Activated CD8-positive, alpha-beta memory T cell treated with anti-CD3 and anti-CD28 coated beads, Interleukin-2, amount 50 U/mL, for 48 hours (primary cell): Measurements from ENCODE around the gene SLC7A11.

Experiments used
- DNase-seq: peaks from one replicate; pipeline ENCODE4 v3.0.0-alpha.2; 2020

SLC7A11 gene

GRCh38 chr4:138204507-138204906, 37.6 kb downstream of the SLC7A11 start:
- DNase-seq: no peak

- no peak for DNase-seq
Observed at GRCh38 chr4:138202686-138203085, 39.5 kb downstream of the SLC7A11 start.

DNA sequence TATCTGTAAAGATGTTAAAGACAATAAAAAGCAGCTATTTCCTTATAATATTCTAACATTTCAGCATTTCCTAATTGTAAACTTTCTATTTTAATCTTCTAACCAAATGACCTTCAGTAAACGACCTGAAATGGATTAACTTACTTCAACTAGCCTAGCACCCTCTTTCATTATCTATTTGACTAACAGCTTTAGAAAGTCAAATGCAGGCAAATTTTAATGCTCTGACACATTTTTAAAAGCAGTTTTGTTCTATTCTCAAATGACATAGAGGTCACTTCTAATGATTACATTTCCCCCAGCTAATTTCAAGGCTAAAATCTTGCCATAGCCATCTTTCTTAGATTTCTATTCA, 41.9 kb downstream of the SLC7A11 start:
- DNase-seq: no peak

DNA sequence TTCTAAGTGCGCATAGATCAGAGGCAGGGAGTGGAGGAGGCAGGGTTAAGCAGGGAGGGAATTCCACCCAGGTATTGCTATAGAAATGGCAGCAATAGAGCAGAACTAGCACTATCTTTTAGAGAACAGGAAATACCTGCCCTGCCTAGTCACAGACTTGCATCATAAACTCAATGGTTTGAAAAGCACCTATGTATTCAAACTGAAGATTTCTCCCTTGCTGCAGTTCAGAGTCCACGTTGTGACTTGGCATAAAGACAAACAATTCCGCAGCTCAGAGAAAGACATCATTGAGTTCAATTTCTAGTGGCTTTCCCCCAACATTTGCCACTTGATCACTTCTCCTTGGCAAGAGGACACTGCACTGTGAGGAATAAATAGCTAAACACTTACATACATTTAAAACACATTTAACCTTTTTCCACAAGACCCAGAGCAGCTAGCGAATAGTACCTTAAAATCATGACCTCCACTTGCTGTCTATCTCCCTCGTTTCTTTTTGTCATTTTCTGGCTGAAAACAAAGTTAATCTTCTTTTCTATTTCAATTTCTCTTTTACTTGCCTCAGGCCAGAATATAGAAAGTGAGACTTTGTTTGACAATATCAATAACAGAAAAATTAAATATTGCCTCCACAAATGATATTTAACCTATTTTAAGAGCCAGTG, 42.4 kb downstream of the SLC7A11 start:
- DNase-seq: no peak

DNA sequence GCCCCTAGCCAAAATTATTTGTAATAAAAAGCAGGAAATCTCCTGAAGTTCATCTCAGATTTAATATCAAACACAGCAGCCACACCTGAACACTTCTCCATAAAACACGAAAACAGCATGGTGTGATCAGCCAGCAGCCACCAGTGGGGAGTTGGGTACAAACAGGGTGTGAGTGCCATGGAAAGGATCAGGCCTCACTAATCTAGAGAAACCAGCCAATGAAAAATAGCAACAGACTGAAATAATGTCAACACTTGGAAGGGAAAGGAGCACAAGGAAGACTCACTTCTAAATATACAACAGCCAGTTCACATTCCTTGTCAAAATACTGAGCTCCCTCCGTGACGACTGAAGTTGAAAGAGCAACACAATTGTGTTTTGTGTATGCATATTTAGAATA, 46.0 kb downstream of the SLC7A11 start:
- DNase-seq: no peak

GRCh38 chr4:138193963-138194362, 48.2 kb downstream of the SLC7A11 start:
- no peak for DNase-seq

- no peak for DNase-seq
Observed at GRCh38 chr4:138192113-138192512, 50.0 kb downstream of the SLC7A11 start.

DNA sequence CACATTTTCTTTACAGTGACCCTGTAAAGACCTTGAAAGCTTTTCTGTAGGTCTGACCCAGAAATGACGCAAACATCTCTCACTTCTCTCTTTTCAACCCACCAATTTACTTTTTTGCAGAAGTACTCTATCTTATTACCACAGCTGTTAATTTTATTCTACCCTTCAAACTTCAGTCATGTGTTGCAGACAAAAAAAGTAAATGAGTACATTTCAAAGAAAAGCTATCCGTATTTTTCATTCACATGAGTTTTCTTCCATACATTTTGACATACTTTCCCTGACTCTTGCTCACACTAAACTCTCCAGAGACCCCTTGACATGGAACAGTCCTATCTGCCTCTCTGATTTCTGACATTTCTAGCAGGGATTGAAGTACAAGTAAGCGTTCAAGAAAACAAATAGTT, 51.7 kb downstream of the SLC7A11 start:
- DNase-seq: no peak

DNA sequence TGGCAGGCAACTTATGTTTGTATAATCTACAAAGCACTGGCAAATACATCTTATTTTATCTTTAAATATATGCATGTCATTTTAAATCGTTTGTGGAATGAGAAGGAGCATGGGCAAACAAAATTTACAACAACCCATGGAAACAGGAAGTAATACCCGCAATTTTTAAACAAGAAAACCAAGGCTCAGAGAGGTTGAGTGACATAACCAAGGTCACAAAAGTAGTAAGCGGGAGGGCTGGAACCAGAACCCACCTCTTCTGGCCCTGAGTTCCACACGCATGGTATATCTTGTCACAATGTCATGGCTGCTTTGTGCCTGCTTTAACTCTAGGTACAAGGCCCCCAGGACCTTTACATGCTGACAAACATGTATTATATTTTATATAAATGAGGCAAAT, 52.9 kb downstream of the SLC7A11 start:
- no peak for DNase-seq

DNA sequence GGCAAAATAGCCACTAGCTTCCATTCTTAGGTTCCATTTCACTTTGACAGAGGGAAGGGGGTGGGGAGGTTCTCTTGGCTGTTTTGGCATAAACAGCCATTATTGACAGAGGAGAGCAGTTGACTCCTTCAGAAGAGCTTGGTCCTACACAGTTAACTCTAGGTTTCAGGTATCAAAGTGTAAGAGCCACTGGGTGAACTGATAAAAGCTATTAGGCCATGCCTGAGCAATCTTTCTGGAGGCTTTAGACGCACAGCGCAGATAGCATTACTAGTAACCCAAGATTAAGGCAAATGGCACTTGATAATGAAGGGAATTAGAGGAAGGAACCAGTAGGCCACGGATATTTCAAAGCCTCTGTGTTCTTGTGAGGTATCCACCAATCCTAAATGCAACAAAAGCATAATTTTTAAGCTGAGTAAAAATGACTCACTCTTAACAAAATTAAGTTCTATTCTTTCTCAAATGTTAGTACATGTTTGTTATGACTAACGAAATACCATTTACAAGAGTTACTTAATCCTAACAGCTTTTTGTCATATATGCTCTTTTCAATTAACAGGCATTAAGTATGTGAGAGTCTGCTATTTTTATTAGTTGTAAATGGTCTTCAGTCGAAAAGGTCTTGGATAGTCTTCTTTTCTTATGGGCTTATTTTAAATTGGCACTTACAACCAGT, 53.6 kb downstream of the SLC7A11 start:
- DNase-seq: no peak

- DNase-seq: no peak
Observed at GRCh38 chr4:138185859-138186645, 56.1 kb downstream of the SLC7A11 start.

- DNase-seq: no peak
Observed at GRCh38 chr4:138184886-138185285, 57.3 kb downstream of the SLC7A11 start.

- no peak for DNase-seq
Observed at GRCh38 chr4:138182838-138183426, 59.2 kb downstream of the SLC7A11 start.

- no peak for DNase-seq
Observed at GRCh38 chr4:138181287-138181686, 60.9 kb downstream of the SLC7A11 start.

DNA sequence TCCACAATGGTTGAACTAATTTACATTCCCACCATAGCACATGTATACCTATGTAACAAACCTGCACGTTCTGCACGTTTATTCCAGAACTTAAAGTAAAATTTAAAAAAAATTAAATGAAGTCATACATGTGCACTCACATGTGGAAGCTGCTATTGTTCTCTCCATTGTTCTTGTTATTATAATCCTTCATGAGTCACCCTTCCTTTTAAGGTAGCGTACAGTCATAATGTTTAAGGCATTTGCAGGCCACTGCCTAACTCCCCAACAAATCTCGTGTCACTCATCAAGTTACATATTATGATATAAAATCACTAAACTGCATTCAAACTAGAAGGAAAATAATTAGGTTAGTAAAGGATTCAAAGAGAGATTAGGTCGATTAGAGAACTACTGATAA, 63.6 kb downstream of the SLC7A11 start:
- DNase-seq: no peak

GRCh38 chr4:138177278-138177968, 64.7 kb downstream of the SLC7A11 start:
- DNase-seq: no peak

GRCh38 chr4:138174981-138175794, 67.0 kb downstream of the SLC7A11 start:
- no peak for DNase-seq

DNA sequence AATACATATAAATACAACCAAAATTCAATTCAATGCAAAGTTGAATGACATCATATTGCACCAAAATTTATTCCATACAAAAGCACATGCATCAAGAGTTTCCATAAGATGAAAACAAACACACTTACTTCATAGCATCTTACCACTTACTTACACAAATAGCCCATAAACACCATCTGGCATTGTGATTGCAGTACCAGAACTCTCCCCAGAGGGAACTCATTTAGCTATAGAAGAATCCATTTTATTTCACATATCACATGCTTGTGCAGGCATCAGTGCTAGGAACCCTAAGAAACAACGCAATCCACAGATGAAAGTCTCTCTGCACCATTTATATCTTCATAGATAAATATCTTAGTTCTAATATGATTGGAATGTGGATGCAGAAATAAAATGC, 77.9 kb downstream of the SLC7A11 start:
- no peak for DNase-seq

DNA sequence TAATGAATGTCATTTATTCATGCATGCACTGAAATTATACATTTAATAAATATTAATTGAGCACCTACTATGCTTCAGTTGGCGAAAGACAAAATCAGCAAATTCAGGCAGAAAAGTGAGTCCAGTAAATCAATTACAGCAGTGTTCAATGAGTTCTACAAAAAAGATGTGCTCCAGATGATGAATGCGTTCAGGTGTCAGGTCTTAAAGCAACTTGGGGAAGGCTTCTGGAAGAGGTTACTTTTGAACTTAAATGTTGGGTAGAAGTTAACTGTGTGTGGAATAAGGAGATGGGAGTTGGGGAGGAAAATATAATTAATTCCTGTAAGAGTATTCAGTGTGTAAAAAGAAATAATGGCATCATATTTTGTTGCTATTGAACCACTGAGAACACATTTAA, 79.0 kb downstream of the SLC7A11 start:
- DNase-seq: no peak

- no peak for DNase-seq
Observed at GRCh38 chr4:138162259-138162658, 79.9 kb downstream of the SLC7A11 start.

DNA sequence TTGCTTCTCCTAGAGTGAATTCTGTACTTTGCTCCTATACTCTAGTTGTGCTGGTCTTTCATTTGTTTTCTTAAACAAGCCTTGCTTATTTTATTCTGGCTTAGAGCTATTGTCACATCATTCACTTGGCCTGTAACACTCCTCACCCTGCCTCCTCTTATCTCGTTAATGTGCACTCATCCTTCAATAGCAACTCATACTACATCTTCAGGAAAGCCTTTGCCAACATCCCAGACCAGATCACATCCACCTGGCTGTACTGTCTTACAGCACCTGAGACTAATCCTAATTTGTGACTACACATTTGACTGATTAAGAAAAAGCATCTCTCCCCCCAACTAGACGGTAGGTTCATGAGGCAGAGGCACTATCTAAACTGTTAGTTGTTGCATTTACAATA, 80.8 kb downstream of the SLC7A11 start:
- DNase-seq: no peak

GRCh38 chr4:138158746-138159297, 83.3 kb downstream of the SLC7A11 start:
- no peak for DNase-seq
